ENCODE measurements around the gene STK32C.

Gene STK32C

GRCh38 chr10:132211246-132211645 is 96.5 kb downstream of the STK32C start:
- DNase-seq (ENCODE audit: extremely low spot score): no peak
- TF ChIP-seq SUZ12 (IDR thresholded peaks at IDR 0.05) (no peak), FOXK2 (IDR thresholded peaks at IDR 0.05) (no peak), ARNT (IDR thresholded peaks at IDR 0.05) (no peak), L3MBTL2 (conservative IDR thresholded peaks at IDR 0.05) (no peak), ELF4 (IDR thresholded peaks at IDR 0.05) (no peak), HDGF (IDR thresholded peaks at IDR 0.05; ENCODE audit: borderline replicate concordance) (no peak), FOXM1 (IDR thresholded peaks at IDR 0.05; ENCODE audit: borderline replicate concordance) (no peak)
- ChIA-PET CTCF (no interaction called here), POLR2A (no interaction called here)

- ChIA-PET CTCF (no interaction called here), POLR2A (no interaction called here)
- DNase-seq (ENCODE audit: extremely low spot score): no peak
- TF ChIP-seq BHLHE40 (IDR thresholded peaks at IDR 0.05; ENCODE audit: borderline replicate concordance): no peak
- no peak for TF ChIP-seq SUZ12 (IDR thresholded peaks at IDR 0.05)
- no peak for TF ChIP-seq FOXA1 (IDR thresholded peaks at IDR 0.05)
- no peak for TF ChIP-seq L3MBTL2 (conservative IDR thresholded peaks at IDR 0.05)
- no peak for TF ChIP-seq SP1 (IDR thresholded peaks at IDR 0.05)
- no peak for TF ChIP-seq NFRKB (IDR thresholded peaks at IDR 0.05)
- TF ChIP-seq ZNF384 (IDR thresholded peaks at IDR 0.05): no peak
- TF ChIP-seq ELF4 (IDR thresholded peaks at IDR 0.05): no peak
- no peak for TF ChIP-seq LEF1 (IDR thresholded peaks at IDR 0.05; ENCODE audit: borderline replicate concordance)
- no peak for TF ChIP-seq PKNOX1 (IDR thresholded peaks at IDR 0.05)
- TF ChIP-seq ARNT (IDR thresholded peaks at IDR 0.05): no peak
- no peak for TF ChIP-seq TARDBP (IDR thresholded peaks at IDR 0.05)
- no peak for TF ChIP-seq CTBP1 (IDR thresholded peaks at IDR 0.05; ENCODE audit: borderline replicate concordance)
- no peak for TF ChIP-seq FOXM1 (IDR thresholded peaks at IDR 0.05; ENCODE audit: borderline replicate concordance)
- TF ChIP-seq FOXK2 (IDR thresholded peaks at IDR 0.05): no peak
- no peak for TF ChIP-seq HDGF (IDR thresholded peaks at IDR 0.05; ENCODE audit: borderline replicate concordance)
Observed at GRCh38 chr10:132210766-132211165, 97.0 kb downstream of the STK32C start.

GRCh38 chr10:132209978-132210530 is 97.7 kb downstream of the STK32C start:
- ChIA-PET POLR2A (no interaction called here), CTCF (no interaction called here)
- TF ChIP-seq FOXM1 (IDR thresholded peaks at IDR 0.05; ENCODE audit: borderline replicate concordance) (no peak), NFRKB (IDR thresholded peaks at IDR 0.05) (no peak), HDGF (IDR thresholded peaks at IDR 0.05; ENCODE audit: borderline replicate concordance) (no peak), BHLHE40 (IDR thresholded peaks at IDR 0.05; ENCODE audit: borderline replicate concordance) (no peak)
- DNase-seq (ENCODE audit: extremely low spot score): no peak

GRCh38 chr10:132209130-132209529 is 98.6 kb downstream of the STK32C start:
- TF ChIP-seq SUZ12 (IDR thresholded peaks at IDR 0.05) (no peak), SP1 (IDR thresholded peaks at IDR 0.05) (no peak), PKNOX1 (IDR thresholded peaks at IDR 0.05) (no peak), BHLHE40 (IDR thresholded peaks at IDR 0.05; ENCODE audit: borderline replicate concordance) (no peak), ZNF384 (IDR thresholded peaks at IDR 0.05) (no peak), L3MBTL2 (conservative IDR thresholded peaks at IDR 0.05) (no peak), CTBP1 (IDR thresholded peaks at IDR 0.05; ENCODE audit: borderline replicate concordance) (no peak), FOXM1 (IDR thresholded peaks at IDR 0.05; ENCODE audit: borderline replicate concordance) (no peak), FOXK2 (IDR thresholded peaks at IDR 0.05) (no peak), ELF4 (IDR thresholded peaks at IDR 0.05) (no peak), NFRKB (IDR thresholded peaks at IDR 0.05) (no peak), ARNT (IDR thresholded peaks at IDR 0.05) (no peak), LEF1 (IDR thresholded peaks at IDR 0.05; ENCODE audit: borderline replicate concordance) (no peak), TARDBP (IDR thresholded peaks at IDR 0.05) (no peak), HDGF (IDR thresholded peaks at IDR 0.05; ENCODE audit: borderline replicate concordance) (no peak), FOXA1 (IDR thresholded peaks at IDR 0.05) (no peak)
- ChIA-PET POLR2A (no interaction called here), CTCF (no interaction called here)
- DNase-seq (ENCODE audit: extremely low spot score): no peak

DNA sequence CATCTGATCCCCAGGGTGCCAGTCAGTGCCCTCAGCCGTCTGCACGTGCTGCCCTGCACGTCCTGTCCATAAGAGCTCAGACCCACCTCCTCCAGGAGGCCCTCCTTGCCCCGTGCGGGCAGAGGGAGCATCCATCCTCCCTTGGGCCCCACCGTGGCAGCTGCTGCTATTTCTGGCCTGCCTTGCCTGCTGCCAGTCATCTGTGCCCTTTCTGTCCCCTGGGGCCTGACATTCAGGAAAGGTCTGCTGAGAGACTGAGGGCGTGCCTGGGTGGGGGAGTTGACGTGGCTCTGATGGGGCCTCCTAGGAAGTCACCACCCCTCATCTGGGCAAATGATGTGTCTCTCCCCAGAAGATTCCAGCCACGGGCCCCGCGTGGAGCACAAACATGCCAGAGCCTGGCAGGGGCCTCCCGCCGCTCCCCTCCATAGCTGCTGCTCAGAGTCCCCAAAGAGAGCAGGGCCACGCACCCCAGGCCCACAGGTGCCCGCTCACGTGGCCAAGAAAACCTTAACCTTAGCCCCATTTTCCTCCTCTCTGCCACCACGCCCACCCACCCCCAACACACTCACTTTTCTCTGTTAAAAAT is 99.2 kb downstream of the STK32C start:
- ChIA-PET POLR2A (no interaction called here), CTCF (no interaction called here)
- TF ChIP-seq SUZ12 (IDR thresholded peaks at IDR 0.05) (no peak), SP1 (IDR thresholded peaks at IDR 0.05) (no peak), ZNF384 (IDR thresholded peaks at IDR 0.05) (no peak), HDGF (IDR thresholded peaks at IDR 0.05; ENCODE audit: borderline replicate concordance) (no peak), FOXK2 (IDR thresholded peaks at IDR 0.05) (no peak), PKNOX1 (IDR thresholded peaks at IDR 0.05) (no peak), ARNT (IDR thresholded peaks at IDR 0.05) (no peak), NFRKB (IDR thresholded peaks at IDR 0.05) (no peak), TARDBP (IDR thresholded peaks at IDR 0.05) (no peak), FOXM1 (IDR thresholded peaks at IDR 0.05; ENCODE audit: borderline replicate concordance) (no peak), CTBP1 (IDR thresholded peaks at IDR 0.05; ENCODE audit: borderline replicate concordance) (no peak), BHLHE40 (IDR thresholded peaks at IDR 0.05; ENCODE audit: borderline replicate concordance) (no peak), LEF1 (IDR thresholded peaks at IDR 0.05; ENCODE audit: borderline replicate concordance) (no peak), L3MBTL2 (conservative IDR thresholded peaks at IDR 0.05) (no peak), ELF4 (IDR thresholded peaks at IDR 0.05) (no peak), FOXA1 (IDR thresholded peaks at IDR 0.05) (no peak)
- DNase-seq (ENCODE audit: extremely low spot score): no peak

All from HEK293T (cell line).